ENCODE results near the gene LIPT2. TPM values are rescaled to one million over a fixed set of nuclear protein-coding genes. Genes with fewer than 3 reads are reported as not detected.
"Not testable (repeated sequence)": the region's sequence is repeated elsewhere in the genome, so short reads cannot be mapped to it uniquely, and the experiment has no call there.

The LIPT2 gene
- total RNA-seq, 2 experiments from 2014 or later = 10.7 to 10.9 TPM

- no peaks in the 10 kb centered on the region for H3K36me3 ChIP-seq (ENCODE audit: insufficient read depth, low read length)
- intact Hi-C loops (cut with DNase I, micrococcal nuclease) = no loop called here
- ATAC-seq (ENCODE audit: poor library complexity) (no peak), DNase-seq (no peak)
- H3K27ac Mint-ChIP-seq = no peak overlapping the region
- H3K27me3 Mint-ChIP-seq = peaks cover 3% of the 10 kb centered on the region
- H3K4me3 ChIP-seq (ENCODE audit: low read length) = no peak overlapping the region
- ChIA-PET CTCF (no interaction called here), POLR2A (no interaction called here)
- H3K9me3 ChIP-seq (ENCODE audit: control insufficient read depth in 1 of 2, insufficient read depth in 1 of 2, low read length in 2 of 2) = peaks cover 1 to 3% of the 10 kb centered on the region in 2 experiments
- no peaks in the 10 kb centered on the region for H3K4me1 Mint-ChIP-seq (ENCODE audit: low read depth)
- H3K9me3 Mint-ChIP-seq = peaks cover 7% of the 10 kb centered on the region
- peaks cover 0 to 3% of the 10 kb centered on the region in 2 experiments for H3K27me3 ChIP-seq (ENCODE audit: control insufficient read depth in 1 of 2, insufficient read depth in 2 of 2, low read length in 2 of 2)
- H3K36me3 Mint-ChIP-seq (ENCODE audit: low read depth) = no peaks in the 10 kb centered on the region
- no peak overlapping the region for H3K4me3 Mint-ChIP-seq
- TF ChIP-seq CTCF (IDR thresholded peaks at IDR 0.05) = no peak
- no peaks in the 10 kb centered on the region for H3K4me1 ChIP-seq (ENCODE audit: insufficient read depth, low read length)
- H3K27ac ChIP-seq (ENCODE audit: low read depth in 1 of 2, low read length in 2 of 2) = no peak overlapping the region
Measured at GRCh38 chr11:74538680-74539079, 45.2 kb upstream of the LIPT2 start.

GRCh38 chr11:74535371-74536160 lies 42.0 kb upstream of the LIPT2 start:
- Mint-ChIP-seq H3K4me3 (no peak overlapping the region), H3K27me3 (peaks cover 3% of the 10 kb centered on the region), H3K4me1 (ENCODE audit: low read depth) (no peaks in the 10 kb centered on the region), H3K27ac (no peak overlapping the region), H3K9me3 (peaks cover 7% of the 10 kb centered on the region), H3K36me3 (ENCODE audit: low read depth) (no peaks in the 10 kb centered on the region)
- intact Hi-C loops (cut with DNase I, micrococcal nuclease) = no loop called here
- Histone ChIP-seq H3K36me3 (ENCODE audit: insufficient read depth, low read length) (no peaks in the 10 kb centered on the region), H3K4me1 (ENCODE audit: insufficient read depth, low read length) (no peaks in the 10 kb centered on the region), H3K9me3 (ENCODE audit: control insufficient read depth in 1 of 2, insufficient read depth in 1 of 2, low read length in 2 of 2) (no peaks in the 10 kb centered on the region), H3K27ac (ENCODE audit: low read depth in 1 of 2, low read length in 2 of 2) (no peak overlapping the region), H3K27me3 (ENCODE audit: control insufficient read depth in 1 of 2, insufficient read depth in 2 of 2, low read length in 2 of 2) (no peaks in the 10 kb centered on the region), H3K4me3 (ENCODE audit: low read length) (no peak overlapping the region)
- POLR2A ChIA-PET = no interaction called here
- TF ChIP-seq CTCF (IDR thresholded peaks at IDR 0.05) = no peak
- CTCF ChIA-PET = interaction anchor here (1.6 kb wide), 1 partner anchor 26 kb away, joined by 3 read pairs; no protein-coding TSS in a partner anchor
- DNase-seq (no peak), ATAC-seq (ENCODE audit: poor library complexity) (no peak)

- H3K4me1 ChIP-seq (ENCODE audit: insufficient read depth, low read length); DNase-seq; H3K9me3 Mint-ChIP-seq; POLR2A ChIA-PET; H3K4me3 ChIP-seq (ENCODE audit: low read length); H3K36me3 Mint-ChIP-seq (ENCODE audit: low read depth); H3K9me3 ChIP-seq (ENCODE audit: control insufficient read depth in 1 of 2, insufficient read depth in 1 of 2, low read length in 2 of 2); H3K4me3 Mint-ChIP-seq; ATAC-seq (ENCODE audit: poor library complexity); H3K27ac Mint-ChIP-seq; H3K27me3 ChIP-seq (ENCODE audit: control insufficient read depth in 1 of 2, insufficient read depth in 2 of 2, low read length in 2 of 2); intact Hi-C loops (cut with DNase I, micrococcal nuclease); H3K36me3 ChIP-seq (ENCODE audit: insufficient read depth, low read length); H3K27ac ChIP-seq (ENCODE audit: low read depth in 1 of 2, low read length in 2 of 2); H3K4me1 Mint-ChIP-seq (ENCODE audit: low read depth); H3K27me3 Mint-ChIP-seq: not testable (repeated sequence)
- CTCF ChIA-PET = interaction anchor here (1.6 kb wide), 1 partner anchor 25 kb away, joined by 3 read pairs; no protein-coding TSS in a partner anchor
Measured at GRCh38 chr11:74534946-74535275, 41.4 kb upstream of the LIPT2 start.
